ENCODE data around the gene ESRRG.

ESRRG gene

DNA sequence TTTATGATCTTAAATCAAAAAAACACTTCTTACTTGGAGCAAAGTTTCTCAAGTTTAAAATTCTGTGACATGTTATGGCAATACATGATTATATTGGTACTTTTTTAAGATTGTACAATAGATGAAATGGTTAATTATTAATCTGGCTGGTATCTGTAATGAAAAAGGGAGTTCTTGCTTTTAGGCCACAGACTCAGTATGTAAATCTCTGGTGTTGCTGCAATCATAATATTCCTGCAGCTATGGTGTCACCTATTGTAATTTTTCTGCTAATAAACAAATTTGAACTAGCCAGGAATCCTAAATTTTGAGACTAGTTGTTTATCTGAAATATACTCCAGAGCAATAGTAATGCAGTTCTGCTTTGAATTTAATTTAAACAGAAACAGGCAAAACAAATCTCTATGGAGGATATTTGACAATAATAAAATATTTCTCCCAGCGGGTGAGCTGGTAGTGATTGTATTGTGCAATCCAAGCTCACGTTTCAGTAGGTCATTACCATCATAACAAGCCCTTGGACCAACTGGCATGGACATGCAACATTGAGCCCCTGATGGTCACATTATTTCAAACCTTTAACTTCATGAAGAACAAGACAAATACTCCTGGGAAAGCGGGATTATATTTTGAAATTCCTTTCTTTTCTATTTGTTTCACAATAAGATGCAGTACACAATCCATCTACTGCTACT is 222.8 kb downstream of the ESRRG start:
- DNase-seq: no peak

GRCh38 chr1:216499581-216500272 is 223.5 kb downstream of the ESRRG start:
- DNase-seq: no peak

GRCh38 chr1:216498277-216498676 is 225.0 kb downstream of the ESRRG start:
- no peak for DNase-seq

DNA sequence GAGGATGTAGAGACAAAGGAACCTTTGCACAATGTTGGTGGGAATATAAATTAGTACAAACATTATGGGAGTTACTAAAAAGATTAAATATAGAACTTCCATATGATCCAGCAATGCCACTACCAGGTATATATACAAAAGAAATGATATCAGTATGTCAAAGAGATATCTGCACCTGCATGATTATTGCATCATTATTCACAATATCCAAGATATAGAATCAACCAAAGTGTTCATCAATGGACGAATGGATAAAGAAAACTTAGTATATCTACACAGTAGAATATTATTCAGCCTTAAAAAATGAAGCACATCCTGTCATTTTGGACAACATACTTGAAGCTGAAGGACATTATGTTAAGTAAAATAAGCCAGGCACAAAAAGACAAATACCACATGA is 238.2 kb downstream of the ESRRG start:
- no peak for DNase-seq

DNA sequence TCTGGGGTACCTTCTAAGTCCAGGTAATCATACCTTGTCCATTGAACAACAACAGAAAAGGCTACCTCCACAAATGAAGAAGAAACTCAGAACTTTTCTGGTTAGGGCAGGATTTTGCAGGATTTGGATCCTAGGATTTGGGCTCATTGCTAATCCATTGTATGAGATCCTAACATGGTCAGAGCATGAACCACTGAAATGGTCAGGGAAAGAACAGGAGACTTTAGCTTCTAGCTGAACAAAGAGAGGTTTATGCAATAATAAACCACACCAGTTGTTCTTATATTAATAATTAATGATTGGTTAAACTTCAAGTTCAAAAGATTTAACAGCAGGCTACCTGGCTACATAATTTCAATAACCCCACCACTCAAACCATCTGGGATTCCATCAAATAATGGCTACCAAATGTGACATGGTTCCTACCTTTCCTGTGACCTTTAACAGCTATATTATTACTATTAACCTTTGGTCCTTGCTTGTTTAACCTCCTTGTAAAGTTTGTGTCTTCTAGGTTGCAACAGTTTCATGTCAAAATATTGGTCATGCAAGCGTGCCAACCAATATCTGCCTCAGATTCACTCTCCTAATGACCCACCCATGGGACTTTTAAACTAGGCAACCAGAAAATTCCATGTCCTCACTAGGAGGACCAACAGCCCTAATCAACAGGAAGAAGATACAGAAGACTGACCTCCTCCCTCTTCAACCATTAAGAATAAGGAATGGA is 239.4 kb downstream of the ESRRG start:
- DNase-seq: no peak

DNA sequence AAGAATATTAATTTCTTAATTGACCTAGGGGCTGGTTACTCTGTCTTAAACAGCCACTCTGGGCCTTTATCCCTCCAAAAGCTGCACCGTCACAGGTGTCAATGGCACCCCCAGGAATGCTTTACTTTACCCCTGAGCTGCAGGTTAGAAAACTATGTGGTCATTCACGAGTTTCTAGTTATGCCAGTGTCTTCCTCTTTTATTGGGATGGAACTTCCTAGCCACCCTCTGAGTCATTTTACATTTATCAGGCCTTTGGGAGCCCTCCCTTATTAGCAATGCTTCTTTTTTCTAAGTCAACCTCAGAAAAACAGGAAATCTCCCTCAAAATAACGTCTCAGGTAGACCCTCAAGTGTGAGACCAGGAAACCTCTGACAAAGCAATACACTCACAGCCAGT is 240.6 kb downstream of the ESRRG start:
- no peak for DNase-seq

DNA sequence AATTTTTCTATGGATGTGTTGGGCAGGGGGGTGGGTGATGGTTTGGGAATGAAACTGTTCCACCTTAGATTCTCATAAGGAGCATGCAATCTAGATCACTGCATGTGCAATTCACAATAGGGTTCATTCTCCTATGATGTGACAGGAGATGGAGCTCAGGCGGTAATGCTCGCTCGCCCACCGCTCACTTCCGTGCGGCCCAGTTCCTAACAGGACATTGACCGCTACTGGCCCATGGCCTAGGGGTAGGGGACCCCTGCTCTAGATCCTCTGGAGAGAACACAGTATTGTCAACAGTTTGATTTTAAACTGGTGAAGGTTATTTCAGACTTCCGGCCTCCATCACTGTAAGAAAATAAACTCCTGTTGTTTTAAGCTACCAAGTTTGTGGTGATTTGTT is 245.0 kb downstream of the ESRRG start:
- DNase-seq: no peak

- no peak for DNase-seq
These were observed 246.9 kb downstream of the ESRRG start for GRCh38 chr1:216476341-216476740.

DNA sequence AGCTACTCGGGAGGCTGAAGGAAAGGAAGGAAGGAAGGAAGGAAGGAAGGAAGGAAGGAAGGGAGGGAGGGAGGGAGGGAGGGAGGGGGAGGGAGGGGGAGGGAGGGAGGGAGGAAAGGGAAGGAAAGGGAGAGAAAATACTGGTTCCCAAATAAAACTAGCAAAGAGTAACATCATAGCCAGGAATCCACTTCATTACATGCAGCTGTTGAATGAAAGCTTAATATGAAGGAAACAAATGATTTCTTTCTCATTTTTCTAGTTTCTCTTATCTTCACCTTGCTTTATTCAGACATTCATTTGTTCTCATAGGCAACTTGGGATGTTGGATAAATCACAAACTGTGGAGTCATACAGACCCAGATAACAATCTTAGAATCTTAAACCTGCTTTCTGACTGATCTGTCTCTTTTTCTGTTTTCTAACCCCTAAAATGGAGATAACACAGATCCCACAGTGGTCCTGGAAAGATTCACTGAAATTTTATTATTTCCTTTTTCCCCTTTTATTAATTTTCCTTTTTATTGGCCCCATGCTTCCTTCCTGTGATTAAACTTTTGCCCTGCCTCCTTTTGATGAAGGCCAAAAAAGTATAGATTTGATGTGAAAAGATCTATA is 247.5 kb downstream of the ESRRG start:
- DNase-seq: no peak

- DNase-seq: no peak
These were observed 256.9 kb downstream of the ESRRG start for GRCh38 chr1:216466162-216466801.

GRCh38 chr1:216464489-216464888 is 258.7 kb downstream of the ESRRG start:
- no peak for DNase-seq

DNA sequence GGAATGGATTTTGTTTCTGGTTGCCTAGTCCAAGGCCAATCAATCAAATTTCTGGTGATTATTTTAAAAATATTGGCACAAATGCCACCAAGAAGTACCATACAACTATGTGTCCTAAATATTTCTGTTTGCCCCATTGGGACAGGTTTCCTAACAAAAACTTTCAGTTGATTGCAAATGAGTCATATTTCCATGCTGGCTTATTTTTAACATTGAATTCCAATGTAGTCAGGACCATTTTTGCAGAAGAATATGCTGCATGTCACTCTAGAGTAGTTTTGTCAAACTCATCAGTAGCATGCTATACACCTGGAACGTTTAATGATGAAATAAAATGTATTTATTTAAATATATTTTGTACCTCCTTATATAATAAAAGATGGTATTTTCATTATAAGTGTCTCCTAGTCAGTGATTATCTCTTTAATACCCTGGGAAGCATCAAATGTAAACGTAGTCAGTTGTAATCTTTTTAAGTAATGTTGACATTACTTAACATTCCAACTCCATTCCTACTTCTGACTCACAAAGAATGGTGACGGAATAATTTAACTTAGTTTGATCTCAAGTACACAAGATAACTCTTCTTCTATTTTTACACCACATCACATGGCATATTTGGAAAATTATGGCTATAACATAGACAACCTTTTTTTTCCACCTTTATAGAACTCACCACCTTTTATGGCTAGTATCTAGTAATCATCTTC is 261.0 kb downstream of the ESRRG start:
- DNase-seq: no peak

GRCh38 chr1:216461466-216461865 is 261.8 kb downstream of the ESRRG start:
- no peak for DNase-seq

DNA sequence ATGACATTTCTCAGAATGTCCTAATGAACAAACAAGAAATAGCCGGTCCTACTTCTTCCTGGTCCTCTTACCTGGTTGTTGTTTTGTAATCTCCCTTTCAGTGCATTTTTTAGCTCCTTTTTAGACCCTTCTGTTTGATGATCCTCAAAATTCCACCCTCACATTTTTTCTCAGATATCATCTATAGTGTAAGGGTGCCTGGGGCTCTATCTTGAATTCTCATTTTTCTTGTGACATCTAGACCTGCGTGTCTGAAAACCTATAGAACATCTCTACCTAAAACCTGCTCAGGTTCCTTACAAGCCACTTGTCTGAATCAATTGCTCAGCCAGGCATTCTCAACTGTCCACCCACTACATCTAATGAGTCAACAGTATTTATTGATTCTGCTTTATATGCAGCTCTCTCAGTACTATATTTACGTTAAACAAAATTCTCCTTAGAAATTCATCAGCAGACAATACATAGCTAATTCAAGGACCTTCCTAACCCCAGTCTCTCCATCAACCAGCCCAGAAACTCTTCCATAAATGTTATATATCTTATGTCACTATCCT is 263.5 kb downstream of the ESRRG start:
- DNase-seq: no peak

DNA sequence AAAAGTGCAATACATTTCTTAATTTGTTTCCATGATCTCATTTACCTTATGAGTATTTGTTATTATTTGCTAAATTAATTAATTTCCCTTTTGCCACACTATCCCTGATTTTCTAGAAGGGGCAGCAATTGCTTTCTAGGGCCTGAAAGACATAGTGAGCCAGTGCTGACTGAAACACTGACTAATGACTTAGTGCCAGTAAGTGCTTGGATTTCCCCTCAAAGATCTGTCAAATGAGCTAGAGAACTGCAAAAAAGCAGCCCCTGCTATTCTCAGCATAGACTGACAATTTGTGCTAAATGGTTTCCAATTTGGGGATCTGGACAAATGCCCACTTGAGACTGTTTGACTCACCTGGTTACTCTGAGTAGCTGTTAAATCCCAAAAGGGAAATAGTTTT is 264.4 kb downstream of the ESRRG start:
- DNase-seq: no peak

DNA sequence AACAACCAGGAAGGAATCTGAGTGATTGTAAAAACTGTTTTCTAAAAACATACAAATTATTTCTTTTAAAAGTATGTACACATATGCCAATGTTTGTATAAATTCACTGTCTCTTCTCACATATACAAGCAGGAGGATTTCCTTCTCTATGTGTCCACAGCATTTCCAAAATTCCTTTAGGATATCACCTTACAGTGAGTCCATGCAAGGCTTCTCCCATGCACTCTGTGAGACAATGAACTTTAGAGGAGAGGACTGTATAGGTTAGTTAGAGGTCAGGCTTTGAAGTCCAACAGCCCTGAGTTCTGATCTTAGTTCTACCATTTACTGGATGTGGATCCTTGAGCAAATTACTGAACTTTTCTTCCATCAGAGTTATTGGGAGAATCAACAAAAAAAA is 265.9 kb downstream of the ESRRG start:
- no peak for DNase-seq

GRCh38 chr1:216456682-216457081 is 266.5 kb downstream of the ESRRG start:
- no peak for DNase-seq

- no peak for DNase-seq
These were observed 269.5 kb downstream of the ESRRG start for GRCh38 chr1:216453777-216454176.
